HUDEP-2 (cell line): ENCODE results near the gene PPFIA4.
"Not testable (repeated sequence)": the region's sequence is repeated elsewhere in the genome, so short reads cannot be mapped to it uniquely, and the experiment has no call there.

Experiments
- DNase-seq, 76 experiments: peaks; one replicate each; lab custom pipeline; 2025; ENCODE audit not compliant: unreplicated experiment in 76 of 76; lab: John Stamatoyannopoulos, UW

Gene PPFIA4

GRCh38 chr1:203026031-203026665 lies at the start of gene PPFIA4:
Gene PPFIA4, plus strand, starts transcription at chr1:203026491. Its CDS starts 12,518 bp downstream, at chr1:203039009.
- DNase-seq, result peak in 73 of 76 experiments; percentile 22 to 92 (median 79)

- DNase-seq, result no peak
Measured at GRCh38 chr1:202976633-202977032, 49.7 kb upstream of the PPFIA4 start.

- no peak for DNase-seq
Measured at GRCh38 chr1:202979459-202979858, 46.8 kb upstream of the PPFIA4 start.

DNA sequence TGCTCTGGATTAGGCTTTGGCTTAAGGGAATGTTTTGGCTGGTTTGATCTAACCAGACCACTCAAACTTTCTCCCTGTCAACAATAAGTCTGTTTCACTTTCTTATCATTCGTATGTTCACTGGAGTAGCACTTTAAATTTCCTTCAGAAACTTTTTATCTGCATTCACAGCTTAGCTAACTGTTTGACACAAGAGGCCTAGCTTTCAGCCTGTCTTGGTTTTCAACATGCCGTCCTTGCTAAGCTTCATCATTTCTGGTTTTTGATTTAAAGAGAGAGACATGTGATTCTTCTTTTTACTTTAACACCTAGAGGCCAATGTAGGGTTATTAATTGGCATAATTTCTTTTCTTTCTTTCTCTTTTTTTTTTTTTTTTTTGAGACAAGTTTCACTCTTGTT lies 44.4 kb upstream of the PPFIA4 start:
- DNase-seq, result peak in 16 of 76 experiments; percentile 3 to 64 (median 17)

GRCh38 chr1:202982715-202983430 lies 43.4 kb upstream of the PPFIA4 start:
- DNase-seq, result no peak

DNA sequence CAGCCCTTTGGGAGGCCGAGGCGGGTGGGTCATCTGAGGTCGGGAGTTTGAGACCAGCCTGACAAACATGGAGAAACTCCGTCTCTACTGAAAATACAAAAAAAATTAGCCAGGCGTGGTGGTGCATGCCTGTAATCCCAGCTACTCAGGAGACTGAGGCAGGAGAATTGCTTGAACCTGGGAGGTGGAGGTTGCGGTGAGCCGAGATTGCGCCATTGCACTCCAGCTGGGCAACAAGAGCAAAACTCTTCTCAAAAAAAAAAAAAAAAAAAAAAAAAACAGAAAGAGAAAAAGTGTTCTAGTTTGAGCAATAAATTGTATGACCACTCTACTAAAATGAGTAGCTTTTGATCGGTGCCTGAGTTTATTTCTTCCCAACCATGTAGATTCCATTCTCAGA lies 40.2 kb upstream of the PPFIA4 start:
- DNase-seq, result not testable (repeated sequence)

DNA sequence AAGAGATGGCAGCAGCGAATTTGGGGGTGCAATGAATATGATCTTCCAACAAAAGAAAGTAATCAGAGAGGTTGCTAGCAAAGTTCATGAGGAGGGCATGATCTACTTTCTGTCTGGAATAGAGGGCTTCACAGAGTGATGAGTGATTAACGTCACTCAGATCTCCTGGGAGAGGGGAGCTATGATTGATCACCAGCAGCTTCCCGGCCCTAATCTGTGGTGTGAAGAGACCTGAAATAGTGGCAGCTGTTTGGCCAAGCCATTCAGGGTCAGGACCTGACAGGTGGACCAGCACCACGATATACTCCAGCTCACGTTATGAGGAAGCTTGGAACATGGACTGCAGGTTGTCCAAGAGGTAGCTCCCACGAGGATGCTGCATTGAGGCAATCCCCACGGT lies 39.0 kb upstream of the PPFIA4 start:
- no peak for DNase-seq

DNA sequence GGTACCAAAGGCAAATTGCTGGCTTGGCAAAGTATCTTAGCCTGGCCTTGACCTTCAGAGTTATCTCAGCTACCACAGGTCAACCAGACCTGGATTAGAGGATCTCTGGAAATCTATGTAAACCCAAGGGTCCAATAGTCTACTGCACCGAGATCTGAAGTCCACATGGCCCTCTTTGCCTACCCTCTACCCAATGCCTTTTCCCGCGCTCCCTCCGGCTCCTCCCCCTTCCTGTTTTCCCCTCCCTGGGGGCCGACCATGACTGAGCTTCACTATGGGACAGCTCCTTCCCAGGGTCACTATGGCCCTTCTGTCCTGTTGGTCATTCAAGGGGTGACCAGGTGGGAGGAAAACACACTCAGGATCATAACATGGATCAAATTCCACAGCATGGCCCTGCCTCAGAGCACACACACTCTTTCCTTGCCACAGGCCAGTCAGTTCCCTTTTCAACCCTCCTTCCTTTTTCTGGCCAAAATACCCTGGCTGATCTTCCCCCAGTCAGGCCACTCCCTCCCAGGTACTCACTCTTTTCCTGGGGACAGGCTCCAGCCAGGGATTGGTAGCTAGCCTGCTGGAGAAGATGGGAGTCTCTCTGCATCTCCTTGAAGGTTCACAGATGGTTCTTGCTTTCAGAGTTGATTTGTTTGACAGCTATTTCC lies 38.2 kb upstream of the PPFIA4 start:
- no peak for DNase-seq

GRCh38 chr1:202989879-202990278 lies 36.4 kb upstream of the PPFIA4 start:
- no peak for DNase-seq

DNA sequence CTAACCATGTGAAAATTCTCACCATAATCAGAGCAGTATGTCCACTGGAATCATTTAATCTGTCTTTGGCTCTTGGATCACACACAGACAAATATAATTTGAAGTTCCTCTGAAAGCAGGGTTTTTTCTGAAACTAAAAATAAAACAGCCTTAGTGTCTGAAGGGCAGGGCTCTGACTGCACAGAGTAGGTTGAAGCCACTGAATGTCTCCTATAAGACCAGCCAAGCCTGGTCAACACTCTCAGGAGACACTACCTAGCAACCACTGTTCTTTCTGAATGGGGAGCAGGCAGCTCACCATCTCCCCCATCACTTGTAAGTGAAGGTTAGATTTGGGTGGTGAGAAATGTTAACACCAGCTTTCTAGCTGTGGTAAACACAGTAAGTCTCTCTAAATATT lies 35.2 kb upstream of the PPFIA4 start:
- DNase-seq, result no peak

GRCh38 chr1:202994756-202995155 lies 31.5 kb upstream of the PPFIA4 start:
- DNase-seq, result no peak

DNA sequence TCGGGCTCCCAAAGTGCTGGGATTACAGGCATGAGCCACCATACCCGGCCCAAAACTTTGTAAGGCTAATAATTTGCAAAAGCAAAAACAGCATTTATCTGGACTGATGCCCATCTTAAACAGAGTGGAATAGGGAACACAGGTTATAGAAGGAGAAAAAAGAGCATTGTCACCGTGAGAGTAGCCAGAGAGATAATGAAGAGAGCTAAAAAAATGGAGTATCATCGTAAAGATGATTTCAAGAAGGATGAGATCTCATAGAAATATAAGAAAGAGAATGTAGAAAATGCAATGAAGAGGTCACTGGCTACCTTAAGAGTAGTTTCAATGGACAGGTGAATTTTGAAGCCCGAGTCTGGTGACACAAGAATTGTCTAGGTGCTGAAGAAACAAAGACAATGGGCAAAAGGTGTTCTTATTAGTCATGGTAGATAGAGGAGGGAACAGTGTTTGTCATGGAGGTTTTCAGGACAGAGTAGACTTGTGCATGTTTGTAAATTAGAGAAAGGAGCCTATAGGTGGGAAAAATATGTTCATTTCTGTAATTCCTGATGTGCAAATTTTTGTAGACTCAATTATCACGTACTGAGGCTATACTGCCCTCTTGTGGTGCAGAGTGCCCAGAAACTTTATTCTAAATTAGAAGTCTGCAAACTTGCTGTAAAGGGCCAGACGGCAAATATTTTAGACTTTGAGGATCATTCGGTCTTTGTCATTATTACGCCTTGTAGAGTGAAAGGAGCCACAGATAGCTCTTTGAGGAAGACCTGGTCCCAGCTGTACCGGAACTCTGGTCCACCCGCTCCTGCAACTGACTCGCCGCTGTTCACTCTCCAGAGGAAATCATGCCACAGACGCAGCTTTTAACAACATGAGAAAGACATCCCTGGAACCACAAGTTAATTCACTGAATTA lies 27.2 kb upstream of the PPFIA4 start:
- peak in 57 of 76 experiments; percentile 4 to 77 (median 38) for DNase-seq

DNA sequence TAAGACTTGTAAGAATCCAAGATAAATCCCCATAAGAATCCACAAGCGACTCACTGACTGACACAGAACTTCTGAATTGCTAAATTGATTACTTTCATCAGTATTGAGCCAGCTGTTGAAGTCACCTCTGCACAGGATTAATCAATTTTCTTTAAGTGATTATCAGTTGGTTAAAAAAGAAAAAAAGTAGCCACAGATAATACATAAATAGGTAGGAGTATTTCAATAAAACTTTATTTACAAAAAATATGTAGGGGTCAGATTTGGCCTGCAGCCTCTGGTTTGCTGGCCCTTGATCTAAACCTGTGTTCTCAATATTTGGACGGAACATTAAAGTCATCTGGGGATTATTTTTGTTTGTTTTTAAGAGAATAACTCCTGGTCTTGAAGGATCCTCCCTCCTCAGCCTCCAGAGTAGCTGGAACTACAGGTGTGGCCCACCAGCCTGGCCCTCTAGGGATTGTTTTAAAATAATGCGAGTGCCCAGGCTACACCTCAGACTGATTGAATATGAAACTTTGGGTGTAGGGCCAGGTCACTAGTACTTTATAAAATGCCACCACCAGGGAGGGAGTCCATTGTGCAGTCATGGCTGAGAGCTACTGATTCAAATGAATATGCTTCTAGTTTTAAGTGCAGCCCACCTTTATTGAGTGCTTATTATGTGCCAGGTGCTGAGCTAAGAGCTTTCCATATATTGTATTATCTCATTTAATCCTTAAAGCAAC lies 25.9 kb upstream of the PPFIA4 start:
- DNase-seq, result no peak

DNA sequence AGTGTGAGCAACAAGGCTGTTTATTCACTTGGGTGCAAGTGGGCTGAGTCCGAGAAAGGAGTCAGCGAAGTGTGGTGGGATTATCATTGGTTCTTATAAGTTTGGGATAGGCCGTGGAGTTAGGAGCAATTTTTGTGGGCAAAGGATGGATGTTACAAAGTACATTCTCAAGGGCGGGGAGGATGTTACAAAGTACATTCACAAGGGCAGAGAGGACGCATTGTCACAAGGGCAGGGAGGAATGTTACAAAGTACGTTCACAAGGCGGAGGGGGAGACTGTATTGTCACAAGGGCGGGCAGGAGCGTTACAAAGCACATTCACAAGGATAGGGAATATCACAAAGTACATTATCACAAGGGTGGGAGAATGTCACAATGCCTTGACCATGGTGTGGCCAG lies 24.3 kb upstream of the PPFIA4 start:
- no peak for DNase-seq

DNA sequence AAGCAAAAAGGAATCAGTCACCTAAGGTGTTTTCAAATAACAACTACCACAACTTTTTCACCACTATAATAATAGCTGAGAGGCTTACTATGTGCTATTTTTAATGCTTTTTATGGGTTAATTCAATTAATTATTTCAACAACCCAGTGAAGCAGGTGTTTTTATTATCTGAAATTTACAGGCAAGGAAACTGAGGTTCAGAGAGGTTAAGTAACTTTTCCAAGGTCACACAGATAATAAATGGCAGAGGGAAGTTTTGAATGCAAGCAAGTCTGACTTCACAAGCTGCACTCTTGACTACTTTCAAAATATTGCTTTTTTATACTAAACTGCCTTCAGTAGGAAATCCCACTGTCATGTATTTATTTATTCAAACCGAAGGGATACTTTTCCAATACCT lies 23.3 kb upstream of the PPFIA4 start:
- DNase-seq, result no peak

- DNase-seq, result peak in 75 of 76 experiments; percentile 18 to 90 (median 79)
Measured at GRCh38 chr1:203005395-203006142, 20.7 kb upstream of the PPFIA4 start.

DNA sequence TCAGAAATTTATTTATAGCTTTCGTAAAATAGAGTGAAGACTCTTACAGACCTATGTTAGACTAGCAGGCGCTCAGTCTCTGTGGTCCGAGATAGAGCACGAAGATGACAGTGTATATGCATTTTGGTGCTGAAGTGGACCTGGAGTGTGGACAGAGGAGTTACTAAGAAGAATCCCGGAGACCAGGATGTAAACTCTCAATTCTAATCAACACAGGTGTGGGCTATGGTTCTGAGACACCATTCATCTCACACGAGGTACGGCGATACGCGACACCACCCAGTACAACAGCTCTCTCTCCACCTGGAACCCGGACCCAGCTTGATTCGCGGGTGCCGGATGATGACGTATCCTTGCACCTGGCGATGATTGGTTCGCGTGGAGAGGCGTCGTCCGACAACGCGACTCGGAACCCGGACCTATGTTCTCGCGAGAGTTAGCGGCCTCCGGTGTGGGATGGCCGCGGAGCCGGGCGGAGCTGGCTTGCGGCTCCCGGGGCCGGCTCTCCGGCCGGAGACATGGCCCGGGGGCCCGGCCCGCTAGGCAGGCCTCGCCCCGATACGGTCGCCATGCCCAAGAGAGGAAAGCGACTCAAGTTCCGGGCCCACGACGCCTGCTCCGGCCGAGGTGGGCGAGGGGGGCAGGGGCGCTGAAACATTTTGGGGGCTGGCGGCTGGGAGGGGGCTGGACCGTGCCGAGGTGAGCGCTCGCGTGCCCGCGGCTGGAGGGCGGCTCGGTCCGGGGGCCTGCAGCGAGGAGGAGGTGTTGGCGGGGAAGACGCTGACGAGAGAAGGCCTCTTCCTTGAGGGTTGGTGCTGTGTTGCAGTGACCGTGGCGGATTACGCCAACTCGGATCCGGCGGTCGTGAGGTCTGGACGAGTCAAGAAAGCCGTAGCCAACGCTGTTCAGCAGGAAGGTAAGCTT lies 19.1 kb upstream of the PPFIA4 start, which contains the start of gene TMEM183A:
Gene TMEM183A, plus strand, starts transcription at position 427 of the 924 bp plus-strand sequence. Its CDS starts 92 bp downstream, at position 519.
- DNase-seq, result peak in 75 of 76 experiments; percentile 56 to 98 (median 94)

DNA sequence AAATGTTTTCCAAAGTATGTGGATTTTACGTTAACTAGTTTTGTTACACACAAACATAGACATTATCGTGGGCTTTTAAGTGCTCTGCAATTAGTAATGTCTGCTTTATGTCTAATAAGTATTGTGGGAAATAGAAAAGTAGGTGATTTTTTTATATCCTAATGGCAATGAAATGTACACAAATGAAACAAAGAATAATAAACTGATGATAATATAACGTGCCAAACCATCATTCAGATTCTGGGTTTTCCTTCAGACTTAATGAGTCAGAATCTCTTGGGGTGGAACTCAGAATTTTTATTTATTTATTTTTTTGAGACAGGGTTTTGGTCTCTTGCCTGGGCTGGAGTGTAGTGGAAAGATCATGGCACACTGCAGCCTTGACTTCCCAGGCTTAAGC lies 17.1 kb upstream of the PPFIA4 start:
- DNase-seq, result no peak
